Muscle of leg (tissue), 11 donors: Measurements from ENCODE around the gene YRDC. TPM values are rescaled to one million over a fixed set of nuclear protein-coding genes. Genes with fewer than 3 reads are reported as not detected.
A peak's percentile ranks its signal among the peaks of the same experiment; 100 is the strongest.

Experiments used
- DNase-seq: peaks from one replicate; pipeline ENCODE4 v3.0.0; 2013
- H3K27ac ChIP-seq: one replicate; pipeline ENCODE4 v1.5.1; 2013; ENCODE audit warnings: mild to moderate bottlenecking, low read length, control low read depth
- H3K27me3 ChIP-seq: one replicate; pipeline ENCODE4 v1.6.1; 2013; ENCODE audit warnings: low read length; ENCODE audit not compliant: control insufficient read depth, insufficient read depth
- H3K36me3 ChIP-seq: one replicate; pipeline ENCODE4 v1.6.1; 2013; ENCODE audit warnings: low read length; ENCODE audit not compliant: control insufficient read depth, insufficient read depth
- H3K4me1 ChIP-seq: one replicate; pipeline ENCODE4 v1.6.1; 2013; ENCODE audit warnings: low read length; ENCODE audit not compliant: control insufficient read depth, insufficient read depth
- H3K4me3 ChIP-seq: one replicate; pipeline ENCODE4 v1.5.1; 2013; ENCODE audit warnings: low read length, control low read depth
- H3K9me3 ChIP-seq: replicated peaks from 2 replicates; pipeline ENCODE4 v1.6.1; 2013; ENCODE audit warnings: low read depth, low read length; ENCODE audit not compliant: control insufficient read depth
- WGBS: methylation state at CpG from one replicate; pipeline ENCODE4 v1.1.5; 2013; ENCODE audit warnings: missing lambda C conversion rate; ENCODE audit not compliant: insufficient coverage; 5-methylcytosine and 5-hydroxymethylcytosine counted together
- polyA plus RNA-seq, 8 donors: library from polyadenylated mRNA; unstranded; fragments of 120-200 nt; gene quantifications; one replicate each; pipeline versions ENCODE4 v1.2.1 to v1.2.3, GENCODE V29; 2013; ENCODE audit warnings: inconsistent platforms in 1 of 8, low replicate concordance in 1 of 8; ENCODE audit not compliant: insufficient read length in 8 of 8, insufficient read depth in 1 of 8
- total RNA-seq: library from RNA; stranded (reverse); fragments of 120-200 nt; gene quantifications from one replicate; pipeline ENCODE4 v1.2.4, GENCODE V29; 2013

Gene YRDC
- total and polyA plus RNA-seq, 9 donors: 6.3 to 9.6 (median 7.2) TPM

- no peak for DNase-seq
- peaks cover 31% of the 10 kb centered on the region for H3K36me3 ChIP-seq
- H3K4me1 ChIP-seq: no peaks in the 10 kb centered on the region
- no CpG with 5 or more reads among the region's 2 CpGs for WGBS
- no peaks in the 10 kb centered on the region for H3K27me3 ChIP-seq
- H3K9me3 ChIP-seq: no peaks in the 10 kb centered on the region
- no peak overlapping the region for H3K27ac ChIP-seq
- H3K4me3 ChIP-seq: no peak overlapping the region
Measured at GRCh38 chr1:37824001-37824400, 16.0 kb upstream of the YRDC start.

- Histone ChIP-seq H3K36me3 (peaks cover 32% of the 10 kb centered on the region), H3K4me3 (no peak overlapping the region)
- WGBS: 93% methylated on average over 3 of the region's 9 CpGs
Measured at GRCh38 chr1:37822906-37823815, 15.2 kb upstream of the YRDC start.

GRCh38 chr1:37821481-37821880 is 13.5 kb upstream of the YRDC start:
- Histone ChIP-seq H3K4me1 (no peaks in the 10 kb centered on the region), H3K9me3 (no peaks in the 10 kb centered on the region), H3K36me3 (peaks cover 41% of the 10 kb centered on the region), H3K27me3 (no peaks in the 10 kb centered on the region), H3K4me3 (no peak overlapping the region), H3K27ac (no peak overlapping the region)
- DNase-seq: no peak
- WGBS: 83% methylated on average over 2 of the region's 2 CpGs

More at GRCh38 chr1:37822906-37823815, 15.2 kb upstream of the YRDC start:
- Histone ChIP-seq H3K4me1 (no peaks in the 10 kb centered on the region), H3K27me3 (no peaks in the 10 kb centered on the region), H3K9me3 (no peaks in the 10 kb centered on the region), H3K27ac (no peak overlapping the region)
- DNase-seq: no peak

- no peak for DNase-seq
- Histone ChIP-seq H3K4me3 (no peak overlapping the region), H3K4me1 (no peaks in the 10 kb centered on the region), H3K27me3 (no peaks in the 10 kb centered on the region), H3K36me3 (peaks cover 51% of the 10 kb centered on the region), H3K27ac (no peak overlapping the region), H3K9me3 (no peaks in the 10 kb centered on the region)
- WGBS: 33% methylated on average over 2 of the region's 2 CpGs
Measured at GRCh38 chr1:37817481-37817880, 9.5 kb upstream of the YRDC start.

- Histone ChIP-seq H3K36me3 (peaks cover 40% of the 10 kb centered on the region), H3K9me3 (no peaks in the 10 kb centered on the region), H3K4me1 (peaks cover 6% of the 10 kb centered on the region), H3K4me3 (no peak overlapping the region), H3K27ac (peak overlapping the region; percentile 7), H3K27me3 (no peaks in the 10 kb centered on the region)
- peak; percentile 61 for DNase-seq
- 68% methylated on average over 7 of the region's 7 CpGs for WGBS
Measured at GRCh38 chr1:37814252-37814651, 6.2 kb upstream of the YRDC start.

- Histone ChIP-seq H3K27me3 (no peaks in the 10 kb centered on the region), H3K27ac (peak overlapping the region; percentile 7), H3K36me3 (peaks cover 35% of the 10 kb centered on the region), H3K9me3 (no peaks in the 10 kb centered on the region), H3K4me3 (no peak overlapping the region), H3K4me1 (peaks cover 12% of the 10 kb centered on the region)
- peak; percentile 69 for DNase-seq
- no CpG with 5 or more reads among the region's 2 CpGs for WGBS
Measured at GRCh38 chr1:37813529-37814145, 5.6 kb upstream of the YRDC start.

GRCh38 chr1:37811027-37811655 is 3.1 kb upstream of the YRDC start:
- H3K4me1 ChIP-seq: peaks cover 22% of the 10 kb centered on the region
- peak; percentile 83 for DNase-seq
- H3K36me3 ChIP-seq: peaks cover 28% of the 10 kb centered on the region
- H3K4me3 ChIP-seq: no peak overlapping the region
- H3K27me3 ChIP-seq: no peaks in the 10 kb centered on the region
- WGBS: 10% methylated on average over 2 of the region's 7 CpGs
- H3K27ac ChIP-seq: no peak overlapping the region
- no peaks in the 10 kb centered on the region for H3K9me3 ChIP-seq

- 20% methylated on average over 1 of the region's 2 CpGs for WGBS
- Histone ChIP-seq H3K27ac (no peak overlapping the region), H3K4me3 (no peak overlapping the region), H3K4me1 (peaks cover 22% of the 10 kb centered on the region), H3K9me3 (no peaks in the 10 kb centered on the region), H3K36me3 (peaks cover 27% of the 10 kb centered on the region), H3K27me3 (no peaks in the 10 kb centered on the region)
- no peak for DNase-seq
Measured at GRCh38 chr1:37809942-37810341, 1.9 kb upstream of the YRDC start.

GRCh38 chr1:37808369-37809319 is 636 bp upstream of the YRDC start:
- WGBS: under 1% methylated on average over 40 of the region's 54 CpGs
- Histone ChIP-seq H3K4me3 (peak overlapping the region; percentile 72), H3K36me3 (peaks cover 39% of the 10 kb centered on the region), H3K27ac (peak overlapping the region; percentile 94), H3K9me3 (no peaks in the 10 kb centered on the region), H3K4me1 (peaks cover 22% of the 10 kb centered on the region), H3K27me3 (no peaks in the 10 kb centered on the region)
- peak; percentile 88 for DNase-seq
